ENCODE data around the gene NTPCR. TPM values are rescaled to one million over a fixed set of nuclear protein-coding genes. Genes with fewer than 3 reads are reported as not detected.

Gene NTPCR
- polyA plus RNA-seq, 4 donors, result 47.5 to 77.7 (median 64.6) TPM

Other genes starting within 250 kb of the NTPCR start
- 1 to 10 TPM; 4.5 to 7.2 (median 5.2) TPM for gene MAP10, start 145.2 kb upstream of the NTPCR start, polyA plus RNA-seq (ENCODE audit: insufficient read length in 4 of 4)